Measurements from ENCODE around the gene ACACA. TPM values are rescaled to one million over a fixed set of nuclear protein-coding genes. Genes with fewer than 3 reads are reported as not detected.

ACACA gene
- total and polyA plus RNA-seq, 2 donors from 2014 or later: 13.8 to 34.9 TPM

GRCh38 chr17:37299257-37299980, 107.2 kb downstream of the ACACA start:
- Histone ChIP-seq H3K36me3 (ENCODE audit: control insufficient read depth in 2 of 3, insufficient read depth in 3 of 3, low read length in 3 of 3) (no peaks in the 10 kb centered on the region), H3K27me3 (ENCODE audit: control insufficient read depth, insufficient read depth, low read length) (no peaks in the 10 kb centered on the region), H3K4me1 (ENCODE audit: control insufficient read depth in 2 of 3, insufficient read depth in 2 of 3, low read depth in 1 of 3, low read length in 3 of 3) (peaks cover 0 to 4% (median 3%) of the 10 kb centered on the region in 3 donors), H3K4me3 (ENCODE audit: low read length in 3 of 3) (no peak overlapping the region), H3K9ac (ENCODE audit: low read length in 3 of 3) (peak overlapping the region in 2 of 3 donors; percentile 7 to 25), H3K27ac (ENCODE audit: low read depth in 2 of 2, low read length in 2 of 2) (no peak overlapping the region), H3K9me3 (ENCODE audit: control insufficient read depth in 2 of 3, insufficient read depth in 1 of 3, low read length in 3 of 3) (no peaks in the 10 kb centered on the region)
- TF ChIP-seq CTCF (IDR thresholded peaks at IDR 0.05; ENCODE audit: borderline replicate concordance, extremely low read depth, insufficient read depth): no peak
- intact Hi-C loops (cut with DNase I): no loop called here
- FAIRE-seq (no peak), DNase-seq (peak in 2 of 5 donors; percentile 51 to 52)

GRCh38 chr17:37295888-37296287, 110.7 kb downstream of the ACACA start:
- Histone ChIP-seq H3K4me3 (ENCODE audit: low read length in 3 of 3) (no peak overlapping the region), H3K9me3 (ENCODE audit: control insufficient read depth in 2 of 3, insufficient read depth in 1 of 3, low read length in 3 of 3) (no peaks in the 10 kb centered on the region), H3K9ac (ENCODE audit: low read length in 3 of 3) (no peak overlapping the region), H3K27me3 (ENCODE audit: control insufficient read depth, insufficient read depth, low read length) (no peaks in the 10 kb centered on the region), H3K4me1 (ENCODE audit: control insufficient read depth in 2 of 3, insufficient read depth in 2 of 3, low read depth in 1 of 3, low read length in 3 of 3) (peaks cover 0 to 4% (median 3%) of the 10 kb centered on the region in 3 donors), H3K36me3 (ENCODE audit: control insufficient read depth in 2 of 3, insufficient read depth in 3 of 3, low read length in 3 of 3) (no peaks in the 10 kb centered on the region), H3K27ac (ENCODE audit: low read depth in 2 of 2, low read length in 2 of 2) (no peak overlapping the region)
- FAIRE-seq (no peak), DNase-seq (no peak)
- intact Hi-C loops (cut with DNase I): no loop called here
- TF ChIP-seq CTCF (IDR thresholded peaks at IDR 0.05; ENCODE audit: borderline replicate concordance, extremely low read depth, insufficient read depth): no peak

- Histone ChIP-seq H3K4me3 (ENCODE audit: low read length in 3 of 3) (no peak overlapping the region), H3K36me3 (ENCODE audit: control insufficient read depth in 2 of 3, insufficient read depth in 3 of 3, low read length in 3 of 3) (no peaks in the 10 kb centered on the region), H3K9me3 (ENCODE audit: control insufficient read depth in 2 of 3, insufficient read depth in 1 of 3, low read length in 3 of 3) (no peaks in the 10 kb centered on the region), H3K27me3 (ENCODE audit: control insufficient read depth, insufficient read depth, low read length) (no peaks in the 10 kb centered on the region), H3K27ac (ENCODE audit: low read depth in 2 of 2, low read length in 2 of 2) (no peak overlapping the region), H3K9ac (ENCODE audit: low read length in 3 of 3) (no peak overlapping the region), H3K4me1 (ENCODE audit: control insufficient read depth in 2 of 3, insufficient read depth in 2 of 3, low read depth in 1 of 3, low read length in 3 of 3) (peaks cover 0 to 3% (median 3%) of the 10 kb centered on the region in 3 donors)
- DNase-seq (no peak), FAIRE-seq (no peak)
- intact Hi-C loops (cut with DNase I): no loop called here
- TF ChIP-seq CTCF (IDR thresholded peaks at IDR 0.05; ENCODE audit: borderline replicate concordance, extremely low read depth, insufficient read depth): no peak
Observed at GRCh38 chr17:37294888-37295287, 111.7 kb downstream of the ACACA start.

Measured in kidney (tissue), 14 donors.